VCaP (cell line): ENCODE measurements around the gene TMCO2.
A peak's percentile ranks its signal among the peaks of the same experiment; 100 is the strongest.

ENCODE experiments used
- H3K27ac ChIP-seq: fragments of 450-650 bp; 2 replicates; pipeline ENCODE4 v1.5.1; 2017
- CTCF ChIP-seq: fragments of 450-650 bp; conservative IDR thresholded peaks from 2 replicates; pipeline ENCODE4 v1.5.1; 2017; ENCODE audit warnings: mild to moderate bottlenecking, moderate library complexity

TMCO2 gene

DNA sequence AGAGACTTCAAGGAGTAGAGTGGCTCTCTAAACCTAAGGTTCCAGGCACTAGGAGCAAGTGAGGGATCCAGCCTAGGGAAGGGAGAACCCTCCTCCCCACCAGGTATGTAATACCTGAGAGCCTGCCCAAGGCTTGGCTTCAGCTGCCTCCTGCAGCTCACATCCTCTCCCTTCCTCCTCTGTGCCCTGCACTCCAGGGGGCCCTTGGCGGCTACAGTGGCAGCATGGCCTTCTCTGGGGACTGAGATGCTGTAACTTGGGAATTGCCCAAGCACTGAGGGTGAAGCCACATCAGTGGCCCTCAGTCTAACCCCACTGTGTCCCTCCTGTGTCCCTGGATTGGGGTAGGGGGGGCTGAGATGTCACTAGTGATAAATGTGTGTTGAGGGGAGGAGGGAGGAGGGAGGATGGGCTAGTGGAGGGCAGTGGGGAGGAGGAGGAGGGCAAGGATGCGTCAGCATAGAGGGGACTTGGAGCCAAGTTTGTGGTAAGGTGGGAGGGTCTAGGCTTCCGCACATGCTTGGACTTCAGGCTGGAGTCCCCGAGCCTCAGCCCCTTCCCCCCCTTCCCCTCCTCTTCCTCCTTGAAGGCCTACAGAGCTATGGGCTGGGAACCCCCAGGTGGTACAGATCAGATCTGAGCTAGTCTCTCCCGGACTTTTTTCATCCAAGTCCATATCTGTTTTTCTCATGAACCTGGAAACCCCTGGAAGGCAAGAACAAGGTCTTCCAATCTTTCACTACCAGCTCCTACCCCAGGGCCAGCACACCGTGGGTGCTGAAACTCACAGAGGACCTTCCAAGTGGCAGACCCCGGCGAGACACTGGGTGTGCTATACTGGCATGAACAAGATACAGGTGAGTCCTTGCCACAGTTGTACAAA lies 51.9 kb downstream of the TMCO2 start:
- TF ChIP-seq CTCF = no peak
- peak overlapping the region; percentile 98; the same call in 1 of the 2 replicates for H3K27ac ChIP-seq

DNA sequence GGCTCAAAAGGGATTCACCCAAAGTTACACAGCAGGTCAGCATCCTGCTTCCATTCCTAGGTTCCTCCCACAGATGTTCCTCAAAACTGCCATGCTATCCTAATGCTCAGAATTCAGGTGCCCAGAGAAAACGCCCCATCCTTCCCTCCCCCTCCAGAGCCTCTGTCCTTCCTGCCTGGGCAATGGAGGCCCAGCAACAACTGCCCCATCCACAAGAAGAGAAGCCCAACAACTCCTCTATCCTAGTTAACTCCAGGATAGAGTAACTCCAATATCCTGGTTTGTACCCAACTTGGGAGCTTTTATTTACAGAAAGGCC lies 52.5 kb downstream of the TMCO2 start:
- H3K27ac ChIP-seq = peak overlapping the region; percentile 98
- TF ChIP-seq CTCF = no peak

DNA sequence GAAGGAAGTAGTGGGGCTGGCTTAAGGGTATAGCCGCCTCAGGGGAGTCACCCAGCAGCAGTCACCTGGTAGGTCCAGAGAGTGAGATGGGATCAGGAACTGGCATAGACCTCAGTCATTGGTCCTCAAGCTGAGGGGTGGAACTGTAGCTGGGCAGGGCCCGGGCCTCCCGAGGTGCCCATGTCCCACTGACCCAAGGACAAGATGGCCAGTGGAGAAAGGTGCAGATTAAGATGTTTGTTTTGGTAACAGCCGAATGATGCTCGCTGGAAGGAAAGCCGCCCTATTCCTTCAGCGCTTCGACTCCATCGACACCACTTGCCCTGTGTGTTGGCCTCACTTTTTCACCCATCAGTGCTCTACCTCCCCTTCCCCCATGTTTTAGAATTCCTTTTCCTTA lies 52.9 kb downstream of the TMCO2 start:
- TF ChIP-seq CTCF = no peak
- peak overlapping the region; percentile 98 for H3K27ac ChIP-seq

DNA sequence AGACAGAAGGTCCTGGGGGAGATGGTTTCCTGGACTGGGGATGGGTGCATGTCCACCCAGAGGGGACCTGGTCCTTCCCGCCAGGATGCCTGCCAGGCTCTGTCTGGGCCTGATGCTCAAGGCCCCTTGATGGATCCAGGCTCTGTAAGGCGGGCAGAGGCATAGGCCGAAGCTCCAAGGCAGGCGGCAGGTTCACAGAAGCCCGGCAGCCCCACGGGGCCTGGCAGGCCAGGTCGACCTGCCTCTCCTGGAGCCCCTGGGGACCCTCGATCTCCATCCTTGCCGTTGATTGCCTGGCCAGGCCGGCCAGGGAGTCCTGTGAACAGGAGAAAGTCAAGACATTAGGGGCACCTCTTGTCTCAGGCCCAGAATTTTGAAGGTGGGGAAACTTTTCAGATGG lies 53.3 kb downstream of the TMCO2 start:
- peak overlapping the region; percentile 98 for H3K27ac ChIP-seq
- TF ChIP-seq CTCF = no peak
